Sigmoid colon (tissue), 7 donors: ENCODE measurements around the gene AHI1. TPM values are rescaled to one million over a fixed set of nuclear protein-coding genes. Genes with fewer than 3 reads are reported as not detected.

Source experiments
- DNase-seq: peaks from one replicate; pipeline ENCODE4 v3.0.0-alpha.2; 2019
- H3K27ac ChIP-seq, 4 donors: fragments of 200-600 bp; sonication (generic); one replicate each; pipeline ENCODE4 v1.5.1; 2016 to 2019; ENCODE audit warnings: mild to moderate bottlenecking in 1 of 4
- H3K27me3 ChIP-seq, 3 donors: fragments of 200-600 bp; sonication (generic); one replicate each; pipeline ENCODE4 v1.5.1; 2019; ENCODE audit warnings: mild to moderate bottlenecking in 1 of 3
- H3K36me3 ChIP-seq, 4 donors: fragments of 200-600 bp; sonication (generic); one replicate each; pipeline ENCODE4 v1.5.1; 2016 to 2019
- H3K4me1 ChIP-seq, 4 donors: fragments of 200-600 bp; sonication (generic); one replicate each; pipeline ENCODE4 v1.5.1; 2017 to 2019
- H3K4me3 ChIP-seq, 4 donors: fragments of 200-600 bp; sonication (generic); one replicate each; pipeline ENCODE4 v1.5.1; 2017 to 2019; ENCODE audit warnings: mild to moderate bottlenecking in 2 of 4, moderate library complexity in 1 of 4
- H3K9me3 ChIP-seq, 4 donors: fragments of 200-600 bp in 3 of 4; sonication (generic) in 3 of 4; one replicate each; pipeline versions ENCODE4 v1.5.1 to v1.6.1; 2013 to 2019
- CTCF ChIP-seq, 4 experiments: fragments of 450-650 bp in 3 of 4; fragments of 200-600 bp in 1 of 4; IDR thresholded peaks; one replicate each; pipeline ENCODE4 v1.5.1; 2016 to 2019; ENCODE audit warnings: antibody characterized with exemption in 4 of 4, mild to moderate bottlenecking in 3 of 4, moderate library complexity in 2 of 4
- EP300 ChIP-seq, 4 donors: sonication (generic); formaldehyde crosslinking; IDR thresholded peaks; one replicate each; pipeline ENCODE4 v1.6.1; 2017; ENCODE audit warnings: antibody characterized with exemption in 4 of 4
- POLR2A ChIP-seq, 2 donors: fragments of 450-650 bp; IDR thresholded peaks; one replicate each; pipeline ENCODE4 v1.6.1; 2016; ENCODE audit warnings: antibody characterized with exemption in 2 of 2, mild to moderate bottlenecking in 2 of 2, moderate library complexity in 2 of 2
- POLR2AphosphoS5 ChIP-seq, 4 donors: sonication (generic); formaldehyde crosslinking; IDR thresholded peaks; one replicate each; pipeline ENCODE4 v1.6.1; 2017; ENCODE audit warnings: antibody characterized with exemption in 4 of 4
- WGBS, 2 donors: extraction: QIAGEN DNeasy Blood & Tissue Kit; methylation state at CpG; one replicate each; pipeline ENCODE4 v1.1.7; 2013; 5-methylcytosine and 5-hydroxymethylcytosine counted together
- intact Hi-C: fragments of 100-400 bp; cut with DNase I; formaldehyde crosslinking; loops from one replicate; pipeline ENCODE4 v1.15.1; 2023
- polyA plus RNA-seq, 3 donors: library from polyadenylated mRNA; stranded (reverse); fragments of 200-250 nt; gene quantifications; one replicate each; pipeline ENCODE4 v1.2.3, GENCODE V29; 2013
- total RNA-seq, 4 donors: library from RNA; depleted of rRNA; stranded (reverse); fragments of >200 nt; gene quantifications; one replicate each; pipeline ENCODE4 v1.1.0, GENCODE V29; 2016
- donor health status: healthy with polysubstance abuse.
- donor health status: Bipolar disorder and iron deficiency.
- donor health status: healthy.

Gene AHI1
- total and polyA plus RNA-seq, 7 donors, result 4.2 to 47.1 (median 25.8) TPM

- TF ChIP-seq POLR2AphosphoS5 (IDR thresholded peaks at IDR 0.05), result no peak
- TF ChIP-seq POLR2A (IDR thresholded peaks at IDR 0.05), result no peak
- Histone ChIP-seq H3K36me3 (peaks cover 0 to 14% (median 2%) of the 10 kb centered on the region in 4 donors), H3K4me3 (no peak overlapping the region), H3K27me3 (no peaks in the 10 kb centered on the region), H3K4me1 (peaks cover 0 to 4% (median 0%) of the 10 kb centered on the region in 4 donors), H3K27ac (no peak overlapping the region), H3K9me3 (no peaks in the 10 kb centered on the region)
- DNase-seq, result no peak
- intact Hi-C loops, result no loop called here
- 77 to 97% methylated on average over 2 of the region's 2 CpGs for WGBS, 2 donors
These were observed 213.6 kb downstream of the AHI1 start for GRCh38 chr6:135283926-135284325.

GRCh38 chr6:135282395-135282794 is 215.1 kb downstream of the AHI1 start:
- H3K27ac ChIP-seq, result no peak overlapping the region
- no peak for DNase-seq
- intact Hi-C loops, result no loop called here
- H3K4me1 ChIP-seq, result peaks cover 0 to 4% (median 0%) of the 10 kb centered on the region in 4 donors
- H3K9me3 ChIP-seq, result no peaks in the 10 kb centered on the region
- H3K4me3 ChIP-seq, result no peak overlapping the region
- no peak for TF ChIP-seq POLR2AphosphoS5 (IDR thresholded peaks at IDR 0.05)
- no peak for TF ChIP-seq EP300 (IDR thresholded peaks at IDR 0.05)
- no peaks in the 10 kb centered on the region for H3K27me3 ChIP-seq
- peaks cover 0 to 14% (median 2%) of the 10 kb centered on the region in 4 donors for H3K36me3 ChIP-seq

- Histone ChIP-seq H3K27ac (no peak overlapping the region), H3K4me3 (no peak overlapping the region), H3K9me3 (no peaks in the 10 kb centered on the region), H3K36me3 (peaks cover 0 to 11% (median 2%) of the 10 kb centered on the region in 4 donors), H3K4me1 (peaks cover 0 to 4% (median 0%) of the 10 kb centered on the region in 4 donors), H3K27me3 (no peaks in the 10 kb centered on the region)
- WGBS, 2 donors, result 86 to 94% methylated on average over 4 of the region's 4 CpGs
- intact Hi-C loops, result no loop called here
- TF ChIP-seq POLR2A (IDR thresholded peaks at IDR 0.05), result no peak
- no peak for TF ChIP-seq EP300 (IDR thresholded peaks at IDR 0.05)
- TF ChIP-seq CTCF (IDR thresholded peaks at IDR 0.05), result no peak
- no peak for TF ChIP-seq POLR2AphosphoS5 (IDR thresholded peaks at IDR 0.05)
- no peak for DNase-seq
These were observed 215.6 kb downstream of the AHI1 start for GRCh38 chr6:135281964-135282363.

- Histone ChIP-seq H3K9me3 (no peaks in the 10 kb centered on the region), H3K4me3 (no peak overlapping the region), H3K4me1 (peaks cover 0 to 4% (median 0%) of the 10 kb centered on the region in 4 donors), H3K36me3 (peaks cover 0 to 5% (median 2%) of the 10 kb centered on the region in 4 donors), H3K27me3 (no peaks in the 10 kb centered on the region), H3K27ac (no peak overlapping the region)
- TF ChIP-seq POLR2AphosphoS5 (IDR thresholded peaks at IDR 0.05), result no peak
- no peak for TF ChIP-seq EP300 (IDR thresholded peaks at IDR 0.05)
- no peak for TF ChIP-seq CTCF (IDR thresholded peaks at IDR 0.05)
- TF ChIP-seq POLR2A (IDR thresholded peaks at IDR 0.05), result no peak
- no peak for DNase-seq
- intact Hi-C loops, result no loop called here
- 76 to 93% methylated on average over 2 of the region's 2 CpGs for WGBS, 2 donors
These were observed 216.3 kb downstream of the AHI1 start for GRCh38 chr6:135281227-135281626.

GRCh38 chr6:135280375-135281136 is 217.0 kb downstream of the AHI1 start:
- Histone ChIP-seq H3K27me3 (no peaks in the 10 kb centered on the region), H3K27ac (no peak overlapping the region), H3K4me1 (peaks cover 0 to 4% (median 0%) of the 10 kb centered on the region in 4 donors), H3K9me3 (no peaks in the 10 kb centered on the region), H3K4me3 (no peak overlapping the region), H3K36me3 (peaks cover 0 to under 1% (median 0%) of the 10 kb centered on the region in 4 donors)
- intact Hi-C loops, result no loop called here
- TF ChIP-seq CTCF (IDR thresholded peaks at IDR 0.05) (no peak), POLR2AphosphoS5 (IDR thresholded peaks at IDR 0.05) (no peak), POLR2A (IDR thresholded peaks at IDR 0.05) (no peak), EP300 (IDR thresholded peaks at IDR 0.05) (no peak)
- DNase-seq, result no peak
- 47 to 76% methylated on average over 6 of the region's 6 CpGs for WGBS, 2 donors
